Ishikawa (cell line): Measurements from ENCODE around the gene STX5.

ENCODE experiments used
- CEBPB ChIP-seq: IDR thresholded peaks from 2 replicates; pipeline ENCODE4 v1.6.1; 2012
- MAX ChIP-seq: IDR thresholded peaks from 2 replicates; pipeline ENCODE4 v1.6.1; 2012
- RAD21 ChIP-seq: IDR thresholded peaks from 2 replicates; pipeline ENCODE4 v1.6.1; 2012; ENCODE audit warnings: low read depth
- REST ChIP-seq: IDR thresholded peaks from 2 replicates; pipeline ENCODE4 v1.6.1; 2012; ENCODE audit warnings: low read depth, mild to moderate bottlenecking
- TAF1 ChIP-seq: IDR thresholded peaks from 2 replicates; pipeline ENCODE4 v1.6.1; 2012; ENCODE audit warnings: low read depth, mild to moderate bottlenecking
- TEAD4 ChIP-seq: IDR thresholded peaks from 2 replicates; pipeline ENCODE4 v1.6.1; 2012
- YY1 ChIP-seq: IDR thresholded peaks from 2 replicates; pipeline ENCODE4 v1.6.1; 2012; ENCODE audit warnings: low read depth
- ZBTB7A ChIP-seq: IDR thresholded peaks from 2 replicates; pipeline ENCODE4 v1.6.1; 2012; ENCODE audit warnings: low read depth

GRCh38 chr11:62852523-62853188, 20.8 kb upstream of the STX5 start:
- TF ChIP-seq TEAD4 (no peak), TAF1 (no peak), CEBPB (no peak), ZBTB7A (no peak), RAD21 (no peak), MAX (no peak), YY1 (no peak), REST (no peak)
